Non-pigmented ciliary epithelial cell (primary cell): ENCODE measurements around the gene MLH1.

Experiments used
- DNase-seq: peaks from one replicate; pipeline ENCODE4 v3.0.0-alpha.2; 2010; ENCODE audit warnings: low read depth

The MLH1 gene

GRCh38 chr3:37094636-37095035, 101.3 kb downstream of the MLH1 start:
- no peak for DNase-seq

GRCh38 chr3:37096288-37096687, 103.0 kb downstream of the MLH1 start:
- DNase-seq, result peak; percentile 32

GRCh38 chr3:37096975-37097374, 103.7 kb downstream of the MLH1 start:
- no peak for DNase-seq

- DNase-seq, result no peak
These were observed 104.5 kb downstream of the MLH1 start for GRCh38 chr3:37097776-37098175.

- no peak for DNase-seq
These were observed 105.6 kb downstream of the MLH1 start for GRCh38 chr3:37098884-37099283.

GRCh38 chr3:37099469-37099868, 106.2 kb downstream of the MLH1 start:
- DNase-seq, result no peak

GRCh38 chr3:37100411-37100810, 107.1 kb downstream of the MLH1 start:
- no peak for DNase-seq
